ENCODE data around the gene STOX1.

GRCh38 chr10:68781613-68782574 is 45.4 kb upstream of the STOX1 start:
- no peak for TF ChIP-seq FOXP1 (CRISPR knock-in tag; IDR thresholded peaks at IDR 0.05; ENCODE audit: borderline replicate concordance)
- no peak for TF ChIP-seq CTCF (IDR thresholded peaks at IDR 0.05)
- TF ChIP-seq SMAD3 (CRISPR knock-in tag; IDR thresholded peaks at IDR 0.05; ENCODE audit: borderline replicate concordance), result no peak
- TF ChIP-seq MAX (CRISPR knock-in tag; IDR thresholded peaks at IDR 0.05), result no peak
- TF ChIP-seq ZNF512 (CRISPR knock-in tag; IDR thresholded peaks at IDR 0.05; ENCODE audit: borderline replicate concordance), result no peak
- no peak for TF ChIP-seq TEAD4 (CRISPR knock-in tag; IDR thresholded peaks at IDR 0.05)
- no peak for TF ChIP-seq PRDM15 (CRISPR knock-in tag; IDR thresholded peaks at IDR 0.05)

Data from WTC11 (cell line).